OCI-LY7 (cell line): ENCODE data around the gene ACER2.

Experiments used
- CTCF ChIP-seq: fragments of 200-600 bp; sonication (generic); conservative IDR thresholded peaks from 2 replicates; pipeline ENCODE4 v1.5.1; 2014; ENCODE audit warnings: mild to moderate bottlenecking, antibody characterized with exemption, low read length, moderate library complexity, mixed read lengths
- EZH2phosphoT487 ChIP-seq: fragments of 200-600 bp; sonication (generic); IDR thresholded peaks from 2 replicates; pipeline ENCODE4 v1.6.1; 2018; ENCODE audit warnings: low read depth, borderline replicate concordance, mild to moderate bottlenecking, mixed run types, antibody characterized with exemption, low read length, moderate library complexity, mixed read lengths

GRCh38 chr9:19481971-19482404, 73.2 kb downstream of the ACER2 start:
- TF ChIP-seq CTCF: no peak
- TF ChIP-seq EZH2phosphoT487: no peak
